ENCODE results near the gene TMEM31.

GRCh38 chrX:103666202-103667107 lies 44.3 kb upstream of the TMEM31 start:
- TF ChIP-seq YY1 (IDR thresholded peaks at IDR 0.05; ENCODE audit: insufficient read depth, insufficient read length) (no peak), ZNF274 (IDR thresholded peaks at IDR 0.05; ENCODE audit: low read depth, low read length) (no peak)
